HG02885 (cell line): ENCODE results near the gene CHMP1A.
"Not testable (repeated sequence)": the region's sequence is repeated elsewhere in the genome, so short reads cannot be mapped to it uniquely, and the experiment has no call there.

ENCODE experiments used
- ATAC-seq: cut with Tn5 transposase; IDR thresholded peaks from one replicate; pipeline ENCODE4 v1.9.1; 2021; ENCODE audit warnings: mild to moderate bottlenecking; ENCODE audit not compliant: unreplicated experiment, poor library complexity

The CHMP1A gene

DNA sequence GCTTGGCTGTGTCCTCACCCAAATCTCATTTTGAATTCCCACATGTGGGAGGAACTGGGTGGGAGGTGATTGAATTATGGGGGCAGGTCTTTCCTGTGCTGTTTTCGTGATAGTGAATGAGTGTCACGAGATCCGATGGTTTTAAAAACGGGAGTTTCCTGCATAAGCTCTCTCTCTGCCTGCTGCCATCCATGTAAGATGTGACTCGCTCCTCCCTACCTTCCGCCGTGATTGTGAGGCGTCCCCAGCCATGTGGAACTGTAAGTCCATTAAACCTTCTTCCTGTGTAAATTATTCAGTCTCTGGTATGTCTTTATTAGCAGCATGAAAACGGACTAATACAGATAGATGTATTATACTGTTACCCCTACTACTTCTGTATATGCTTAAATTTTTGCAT, 3.7 kb upstream of the CHMP1A start:
- ATAC-seq = no peak

DNA sequence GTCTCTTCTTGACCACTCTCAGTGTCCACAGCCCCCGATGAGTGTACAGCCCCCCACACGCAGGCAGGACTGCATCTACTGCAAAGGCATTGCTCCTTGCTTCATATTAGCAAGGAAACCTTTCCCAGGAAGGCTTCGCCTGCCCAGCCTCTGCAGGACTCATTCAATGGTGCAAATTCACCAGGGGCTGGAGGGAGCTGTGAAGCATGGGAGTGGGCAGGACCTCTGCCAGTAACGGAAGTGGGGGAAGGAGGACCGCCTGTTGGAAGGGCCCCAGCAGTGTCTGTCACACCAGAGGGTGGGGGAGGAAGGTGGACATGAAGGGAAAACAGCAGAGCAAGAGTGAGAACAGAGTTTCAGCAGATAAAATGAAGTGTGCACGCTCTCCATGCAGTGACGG, 2.6 kb upstream of the CHMP1A start:
- no peak for ATAC-seq

DNA sequence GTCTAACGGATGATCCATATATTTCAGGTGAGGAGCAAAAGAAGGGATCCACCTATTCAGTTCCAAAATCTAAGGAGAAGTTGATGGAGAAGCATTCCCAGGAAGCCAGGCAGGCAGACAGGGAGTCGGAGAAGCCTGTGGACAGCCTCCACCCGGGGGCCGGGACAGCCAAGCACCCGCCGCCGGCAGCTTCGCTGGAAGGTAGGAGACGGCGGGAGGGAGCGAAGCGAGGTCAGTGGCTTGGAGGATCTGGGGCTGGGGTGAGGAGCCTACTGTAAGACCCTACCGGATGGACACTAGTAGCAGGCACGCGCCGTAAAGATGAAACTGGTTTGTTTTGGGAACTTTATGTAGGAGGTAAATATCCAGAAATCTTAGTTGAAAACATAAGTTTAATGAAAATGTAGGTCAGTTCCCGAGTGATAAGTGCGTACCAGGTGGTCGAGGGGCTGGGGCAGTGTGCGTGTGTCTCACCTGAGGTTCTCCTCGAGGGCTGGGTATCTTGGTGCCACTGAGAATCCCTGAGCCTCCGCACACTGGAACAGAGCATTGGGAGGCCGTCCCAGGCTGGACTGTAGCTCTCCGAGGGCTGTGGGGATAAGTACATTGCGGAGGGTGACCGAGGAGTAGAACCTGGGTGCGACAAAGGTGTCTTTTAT, 842 bp upstream of the CHMP1A start:
- ATAC-seq = no peak

DNA sequence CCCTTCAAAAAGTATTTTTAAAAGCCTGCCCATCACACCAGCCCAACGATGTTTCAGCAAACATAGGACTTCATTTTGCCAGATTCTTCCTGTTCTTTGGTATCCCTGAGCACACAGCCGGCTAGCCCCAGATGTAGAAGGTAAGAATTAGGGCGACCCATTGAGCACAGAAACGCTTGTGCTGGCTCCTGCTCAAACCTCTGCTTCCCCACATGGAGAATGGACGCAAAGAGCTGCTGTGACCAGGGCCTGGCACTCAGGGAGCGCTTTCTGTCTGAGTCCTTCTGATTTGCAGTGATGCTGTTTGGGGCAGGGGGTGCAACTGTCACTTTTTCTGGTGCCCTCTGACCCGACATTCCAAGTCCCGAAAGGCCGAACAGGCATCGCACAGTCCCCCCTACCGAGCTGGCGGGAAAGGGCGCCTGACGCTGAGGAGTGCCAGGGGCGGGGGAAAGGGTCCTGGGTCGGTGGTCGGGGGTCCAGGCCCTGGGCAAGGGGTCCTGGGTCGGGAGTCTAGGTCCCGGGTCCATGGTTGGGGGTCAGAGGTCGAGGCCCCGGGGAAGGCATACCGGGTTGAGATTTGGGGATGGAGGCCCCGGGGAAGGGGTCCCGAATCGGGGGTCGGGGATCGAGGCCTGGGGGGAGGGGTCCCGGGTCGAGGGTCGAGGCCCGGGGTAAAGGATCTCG, 930 bp downstream of the CHMP1A start:
- ATAC-seq = no peak

DNA sequence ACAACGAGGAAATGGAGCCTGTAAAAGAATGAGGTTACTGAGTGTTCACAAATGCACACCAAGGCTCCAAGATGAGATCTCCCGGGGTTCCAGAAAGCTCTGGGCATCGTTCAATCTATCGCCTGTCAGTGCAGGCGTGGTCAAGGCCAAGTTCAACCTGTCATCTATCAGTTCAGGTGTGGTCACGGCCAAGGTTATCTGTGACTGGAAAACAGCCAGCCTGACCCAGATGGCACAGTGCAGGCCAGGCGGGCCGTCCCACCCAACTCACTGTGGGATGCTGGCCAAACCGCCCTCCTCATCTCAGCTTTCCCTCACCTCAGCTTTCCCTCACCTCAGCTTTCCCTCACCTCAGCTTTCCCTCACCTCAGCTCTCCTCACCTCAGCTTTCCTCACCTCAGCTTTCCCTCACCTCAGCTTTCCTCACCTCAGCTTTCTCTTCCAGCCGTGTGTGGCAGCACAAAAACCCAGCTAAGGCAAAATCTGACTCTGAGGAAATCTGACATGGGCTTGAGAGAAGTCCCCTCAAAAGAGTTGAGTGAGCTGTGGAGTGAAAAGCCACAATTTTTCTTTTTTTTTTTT, 2.4 kb downstream of the CHMP1A start:
- ATAC-seq = no peak

DNA sequence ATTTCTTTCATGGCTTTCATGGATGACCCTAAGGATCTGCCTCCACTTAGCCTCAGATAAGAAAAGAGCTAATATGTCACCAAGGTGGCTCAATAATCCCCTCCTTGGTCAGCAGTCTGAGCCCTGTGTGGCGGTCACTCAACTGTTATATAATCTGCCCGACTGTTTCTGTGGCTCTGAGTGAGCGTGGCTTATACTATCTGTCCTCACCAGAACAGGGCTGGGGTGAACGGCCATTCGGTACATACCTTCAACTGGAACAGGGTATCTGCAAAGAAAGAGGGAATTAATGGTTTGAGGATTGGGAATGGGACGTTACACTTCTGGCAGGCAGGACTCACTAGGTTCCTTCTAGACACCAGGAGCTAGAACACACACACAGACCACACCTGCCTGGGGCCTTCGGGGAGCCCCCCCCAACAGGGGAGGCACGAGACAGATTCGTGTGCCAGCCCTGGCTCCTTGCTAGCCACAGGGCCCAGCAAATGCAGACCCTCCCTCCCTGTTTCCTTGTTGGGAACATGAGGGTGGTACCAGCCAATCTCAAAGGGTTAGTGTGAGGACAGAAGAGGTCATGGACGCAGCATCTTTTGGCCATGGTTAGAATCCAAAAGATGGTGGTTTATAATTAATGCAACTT, 3.7 kb downstream of the CHMP1A start:
- ATAC-seq = no peak

DNA sequence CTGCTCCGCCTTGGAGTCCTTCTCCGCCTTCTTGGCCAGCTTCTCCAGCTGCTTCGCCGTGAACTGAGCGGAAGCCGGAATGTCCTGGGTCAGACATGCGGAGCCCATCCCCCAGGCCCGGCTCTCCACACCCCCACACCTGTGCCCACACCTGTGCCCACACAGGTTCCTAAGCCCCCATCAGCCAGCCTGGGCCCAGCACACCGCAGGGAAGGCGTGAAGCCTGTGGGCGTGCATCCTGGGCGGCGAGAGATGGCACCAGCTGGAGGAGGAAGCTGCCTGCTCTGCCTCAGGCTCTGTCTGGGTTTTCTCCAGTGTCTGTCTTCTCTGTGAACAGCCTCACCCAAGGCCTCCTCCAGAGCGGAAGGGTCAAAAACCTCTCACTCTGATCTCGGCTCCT, 5.9 kb downstream of the CHMP1A start:
- no peak for ATAC-seq

DNA sequence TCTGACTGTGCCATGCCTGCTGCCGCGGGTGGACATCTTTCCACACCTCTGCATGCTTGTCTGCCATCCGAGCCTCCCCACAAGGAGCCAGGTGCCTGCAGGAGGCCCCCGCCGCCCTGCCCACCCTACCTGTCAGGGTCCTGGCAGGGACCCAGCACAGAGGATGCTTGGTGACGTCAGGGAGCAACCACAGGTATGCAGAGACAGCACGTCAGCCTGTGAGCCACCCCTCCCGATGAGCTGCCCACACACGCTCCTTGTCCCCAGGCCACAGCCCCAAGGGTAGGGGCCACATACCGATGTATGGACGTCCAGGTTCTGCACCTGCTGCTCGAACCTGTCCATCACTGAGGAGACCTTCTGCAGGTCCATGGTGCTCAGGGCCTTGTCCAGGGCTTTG, 10.6 kb downstream of the CHMP1A start:
- ATAC-seq = no peak

DNA sequence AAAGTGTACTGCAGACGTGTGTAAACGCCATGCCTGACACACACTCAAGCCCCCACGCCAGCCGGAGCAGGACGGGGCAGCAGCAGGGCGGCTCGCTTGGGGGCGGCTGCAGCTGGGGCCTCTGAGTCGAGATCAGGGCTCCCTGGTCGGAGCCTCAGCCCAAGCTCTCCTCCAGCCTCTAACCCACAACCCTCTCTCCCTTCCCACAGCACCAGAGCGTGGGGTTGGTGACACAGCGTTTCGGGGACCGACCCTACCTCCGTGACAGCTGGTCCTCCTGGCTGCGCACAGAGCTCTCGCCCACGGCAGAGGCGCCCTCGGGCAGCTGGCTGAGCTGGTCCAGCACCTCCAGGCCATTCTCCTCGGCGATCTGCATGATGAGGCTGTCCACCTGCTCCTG, 11.2 kb downstream of the CHMP1A start:
- no peak for ATAC-seq

DNA sequence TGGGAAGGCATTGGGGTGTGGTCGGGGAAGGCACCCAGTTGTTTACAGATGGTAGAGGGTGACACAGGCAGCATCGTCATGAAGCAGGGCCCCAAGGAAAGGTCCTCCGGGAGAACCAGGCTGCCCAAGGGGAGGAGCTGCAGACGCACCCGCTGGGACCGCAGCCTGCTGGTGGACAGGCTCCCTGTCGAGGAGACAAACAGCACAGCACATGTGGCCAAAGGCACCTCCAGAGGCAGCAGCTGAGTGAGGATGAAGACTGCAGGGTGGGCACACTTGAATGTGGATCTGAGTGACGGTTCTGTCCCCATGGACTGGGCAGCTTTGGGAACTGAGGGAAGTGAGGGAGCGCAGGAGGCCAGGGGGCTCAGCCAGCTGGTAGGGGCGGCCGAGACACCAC, 12.4 kb downstream of the CHMP1A start:
- no peak for ATAC-seq

DNA sequence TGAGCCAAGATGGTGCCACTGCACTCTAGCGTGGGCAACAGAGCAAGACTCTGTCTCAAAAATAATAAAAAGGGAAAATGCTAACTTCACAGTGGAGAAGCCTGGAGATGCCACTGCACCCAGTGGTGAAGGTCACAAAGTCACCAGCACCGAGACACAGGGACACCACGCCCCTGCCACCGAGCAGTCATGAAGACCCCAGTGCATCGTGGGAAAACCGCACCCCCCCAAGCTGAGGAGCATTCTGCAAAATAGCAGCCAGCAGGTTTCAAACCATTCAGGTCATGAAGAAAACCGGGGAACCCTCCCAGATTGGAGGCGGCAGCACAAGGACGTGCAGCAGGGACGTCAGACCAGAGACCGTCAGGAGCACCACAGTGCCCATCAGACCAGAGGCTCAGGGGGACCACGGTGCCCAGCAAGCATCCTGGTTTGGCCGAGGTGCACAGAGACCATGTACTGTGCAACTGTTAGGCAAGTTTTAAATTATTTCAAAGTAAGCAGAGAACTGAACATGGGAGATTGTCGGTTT, 13.7 kb downstream of the CHMP1A start:
- no peak for ATAC-seq

DNA sequence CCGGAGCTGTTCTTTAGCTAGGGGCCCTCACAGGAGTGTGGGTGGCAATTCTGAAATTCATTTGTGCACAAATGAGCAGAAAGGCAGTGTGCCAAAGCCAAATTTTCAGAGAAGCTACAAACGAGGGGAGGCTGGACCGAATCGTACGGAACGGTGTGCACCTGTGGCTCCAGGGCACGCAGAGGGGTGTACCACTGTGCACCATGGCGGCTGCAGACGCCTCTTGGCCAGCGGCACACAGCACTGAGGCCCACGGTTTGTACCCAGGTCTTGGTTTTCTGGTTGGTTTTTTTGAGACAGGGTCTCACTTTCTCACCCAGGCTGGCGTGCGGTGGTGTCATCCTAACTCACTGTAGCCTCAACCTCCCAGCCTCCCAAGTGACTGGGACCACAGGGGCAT, 14.9 kb downstream of the CHMP1A start:
- no peak for ATAC-seq

DNA sequence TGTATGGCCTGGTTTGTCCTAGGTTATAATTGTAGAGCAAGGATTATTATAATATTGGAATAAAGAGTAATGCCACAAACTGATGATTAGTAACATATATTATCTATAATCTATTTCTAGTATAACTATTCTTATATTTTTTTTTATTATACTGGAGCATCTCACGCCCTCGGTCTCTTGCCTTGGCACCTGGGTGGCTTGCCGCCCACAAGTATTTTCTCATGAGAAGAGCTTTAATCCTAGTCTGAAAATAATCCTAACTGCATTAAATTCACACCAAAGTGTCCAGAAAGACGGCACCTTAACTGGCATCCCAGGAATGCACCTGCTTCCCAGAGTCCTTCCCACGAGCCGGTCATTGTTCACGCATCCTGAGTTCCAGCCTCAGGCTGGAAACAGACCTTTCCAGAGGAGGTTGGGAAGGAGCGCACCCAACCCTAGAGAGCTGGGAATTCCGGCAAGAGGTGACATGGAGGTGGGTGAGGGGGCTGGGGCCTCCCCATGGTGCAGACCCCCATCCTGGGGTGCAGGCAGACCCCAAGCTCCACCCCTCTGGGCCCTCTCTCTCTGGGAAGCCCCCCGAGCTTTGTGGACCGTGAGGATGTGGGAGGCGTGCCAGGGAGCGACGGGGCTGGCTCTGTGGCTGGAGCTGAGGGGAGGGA, 15.9 kb downstream of the CHMP1A start:
- no peak for ATAC-seq

DNA sequence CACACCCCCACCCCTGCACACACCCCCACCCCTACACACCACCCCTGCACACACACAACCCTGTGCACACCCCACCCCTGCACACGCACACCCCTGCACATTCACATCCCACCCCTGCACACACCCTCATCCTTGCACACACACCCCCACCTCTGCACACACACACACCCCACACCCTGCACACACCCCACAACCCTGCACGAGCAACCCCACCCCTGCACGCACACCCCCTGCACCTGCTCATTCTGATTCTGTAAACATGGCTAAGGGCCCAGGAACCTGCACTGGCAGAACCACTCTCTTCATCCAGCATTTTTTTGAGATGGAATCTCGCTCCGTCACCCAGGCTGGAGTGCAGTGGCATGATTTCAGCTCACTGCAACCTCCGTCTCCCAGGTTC, 18.1 kb downstream of the CHMP1A start:
- ATAC-seq = no peak

DNA sequence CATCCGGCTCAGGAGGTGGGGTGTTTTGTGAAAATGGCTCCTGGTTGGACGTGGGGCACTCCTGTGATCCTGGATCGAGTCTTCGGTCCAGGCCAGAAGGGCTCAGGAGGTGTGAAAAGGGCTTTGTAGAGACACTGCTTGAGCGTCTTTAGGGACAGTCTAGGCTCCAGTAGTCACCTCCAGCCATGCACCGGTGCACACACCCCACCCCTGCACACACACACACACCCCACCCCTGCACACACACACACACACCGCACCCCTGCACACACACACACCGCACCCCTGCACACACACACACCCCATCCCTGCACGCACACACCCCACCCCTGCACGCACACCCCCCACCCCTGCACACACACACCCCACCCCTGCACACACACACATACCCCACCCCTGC, 19.1 kb downstream of the CHMP1A start:
- ATAC-seq = no peak

DNA sequence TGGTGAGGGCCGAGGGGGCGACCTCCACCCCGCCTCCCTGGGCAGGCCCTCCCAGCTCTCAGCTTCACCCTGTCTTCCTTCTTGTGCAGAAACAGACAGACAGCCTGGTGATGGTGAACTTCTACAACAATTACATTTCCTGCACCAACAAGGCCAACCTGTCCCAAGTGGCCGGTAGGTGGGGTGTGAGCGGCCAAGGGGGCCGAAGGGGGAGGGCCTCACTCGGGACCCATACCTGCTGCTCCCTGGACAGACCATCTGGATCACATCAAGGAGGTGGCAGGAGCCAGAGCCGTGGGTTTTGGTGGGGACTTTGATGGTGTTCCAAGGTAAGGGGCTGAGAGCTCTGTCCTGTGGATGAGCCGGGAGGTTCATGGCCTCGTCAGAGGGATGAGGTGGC, 20.1 kb downstream of the CHMP1A start:
- no peak for ATAC-seq

DNA sequence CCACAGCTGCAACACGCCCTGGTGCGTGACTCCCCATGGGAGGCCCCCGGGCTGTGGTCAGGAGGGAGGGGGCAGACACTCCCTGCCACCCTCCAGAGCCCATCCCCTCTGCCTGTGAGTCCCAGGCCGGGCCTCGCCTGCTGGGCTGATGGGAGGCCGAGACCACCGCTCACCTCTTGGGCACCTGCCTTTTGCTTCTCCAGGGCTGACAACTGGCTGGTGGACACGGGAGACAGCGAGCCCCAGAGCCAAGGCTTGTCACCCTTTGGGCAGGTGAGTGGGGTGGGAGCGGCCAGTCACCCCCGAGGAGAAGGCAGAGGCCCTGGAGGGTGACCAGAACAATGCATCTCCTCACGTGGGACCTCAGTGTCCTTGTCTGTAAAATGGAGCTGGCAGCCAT, 20.8 kb downstream of the CHMP1A start:
- ATAC-seq = no peak

DNA sequence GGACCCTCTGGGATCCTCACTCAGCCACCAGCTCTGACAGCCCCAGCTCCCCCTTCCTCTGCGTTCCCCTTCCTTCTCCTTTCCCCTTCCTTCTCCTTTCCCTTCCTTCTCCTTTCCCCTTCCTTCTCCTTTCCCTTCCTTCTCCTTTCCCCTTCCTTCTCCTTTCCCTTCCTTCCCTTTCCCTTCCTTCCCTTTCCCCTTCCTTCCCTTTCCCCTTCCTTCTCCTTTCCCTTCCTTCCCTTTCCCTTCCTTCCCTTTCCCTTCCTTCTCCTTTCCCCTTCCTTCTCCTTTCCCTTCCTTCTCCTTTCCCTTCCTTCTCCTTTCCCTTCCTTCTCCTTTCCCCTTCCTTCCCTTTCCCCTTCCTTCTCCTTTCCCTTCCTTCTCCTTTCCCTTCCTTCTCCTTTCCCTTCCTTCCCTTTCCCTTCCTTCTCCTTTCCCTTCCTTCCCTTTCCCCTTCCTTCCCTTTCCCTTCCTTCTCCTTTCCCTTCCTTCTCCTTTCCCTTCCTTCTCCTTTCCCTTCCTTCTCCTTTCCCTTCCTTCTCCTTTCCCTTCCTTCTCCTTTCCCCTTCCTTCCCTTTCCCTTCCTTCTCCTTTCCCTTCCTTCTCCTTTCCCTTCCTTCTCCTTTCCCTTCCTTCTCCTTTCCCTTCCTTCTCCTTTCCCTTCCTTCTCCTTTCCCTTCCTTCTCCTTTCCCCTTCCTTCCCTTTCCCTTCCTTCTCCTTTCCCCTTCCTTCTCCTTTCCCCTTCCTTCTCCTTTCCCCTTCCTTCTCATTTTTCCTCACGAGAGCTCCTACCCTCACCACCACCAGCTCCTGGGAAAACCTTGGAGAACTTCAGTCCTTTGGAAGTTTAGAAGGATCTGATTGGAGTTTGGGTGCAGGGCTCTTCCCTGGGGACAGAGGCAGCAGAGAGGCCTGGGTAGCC, 22.8 kb downstream of the CHMP1A start:
- ATAC-seq = not testable (repeated sequence)

DNA sequence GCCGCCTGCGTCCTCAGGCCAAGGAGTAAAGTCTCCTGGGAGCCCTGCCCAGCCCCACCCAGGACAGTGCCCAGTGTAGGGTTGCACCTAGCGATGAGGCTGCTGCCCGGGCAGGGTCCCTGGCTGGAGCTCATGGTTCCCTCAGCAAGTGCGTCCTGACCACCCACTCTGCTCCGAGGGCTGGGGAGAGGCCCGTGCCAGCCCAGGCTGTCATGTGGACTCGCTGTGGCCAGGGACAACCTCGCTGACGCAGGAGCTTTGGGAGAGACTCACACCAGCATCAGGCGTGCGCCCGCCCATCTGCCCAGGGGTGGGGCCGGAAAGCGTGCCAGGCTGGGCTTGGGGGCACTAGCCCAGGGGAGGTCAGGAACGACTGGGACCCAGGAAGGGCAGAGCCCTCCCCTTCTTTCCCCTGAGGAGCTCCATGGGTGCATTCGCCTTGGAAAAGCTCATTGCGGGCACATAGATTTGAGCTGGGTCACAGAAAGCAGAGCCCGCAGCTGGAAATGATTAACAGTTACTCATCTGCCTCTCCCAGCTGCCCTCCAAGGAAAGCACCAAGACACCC, 24.4 kb downstream of the CHMP1A start:
- ATAC-seq = no peak
